Activated CD8-positive, alpha-beta memory T cell treated with anti-CD3 and anti-CD28 coated beads for 36 hours (primary cell): ENCODE data around the gene BAIAP2. TPM values are rescaled to one million over a fixed set of nuclear protein-coding genes. Genes with fewer than 3 reads are reported as not detected.

Experiments
- CTCF ChIA-PET: fragments of 350-600 bp; sonication (Branson Sonifier 250); formaldehyde crosslinking; loops from one replicate; lab custom pipeline; 2021; ENCODE audit warnings: antibody characterized with exemption; lab: Charles Lee
- POLR2A ChIA-PET: fragments of 350-600 bp; sonication (Branson Sonifier 250); formaldehyde crosslinking; loops from one replicate; lab custom pipeline; 2021; ENCODE audit warnings: antibody characterized with exemption; lab: Charles Lee
- total RNA-seq, 2 experiments: library from RNA; stranded (reverse); gene quantifications; one replicate each; pipeline ENCODE4 v1.2.3, GENCODE V29; 2021

BAIAP2 gene
- total RNA-seq, 2 experiments from 2014 or later: 5.8 to 6.3 TPM

DNA sequence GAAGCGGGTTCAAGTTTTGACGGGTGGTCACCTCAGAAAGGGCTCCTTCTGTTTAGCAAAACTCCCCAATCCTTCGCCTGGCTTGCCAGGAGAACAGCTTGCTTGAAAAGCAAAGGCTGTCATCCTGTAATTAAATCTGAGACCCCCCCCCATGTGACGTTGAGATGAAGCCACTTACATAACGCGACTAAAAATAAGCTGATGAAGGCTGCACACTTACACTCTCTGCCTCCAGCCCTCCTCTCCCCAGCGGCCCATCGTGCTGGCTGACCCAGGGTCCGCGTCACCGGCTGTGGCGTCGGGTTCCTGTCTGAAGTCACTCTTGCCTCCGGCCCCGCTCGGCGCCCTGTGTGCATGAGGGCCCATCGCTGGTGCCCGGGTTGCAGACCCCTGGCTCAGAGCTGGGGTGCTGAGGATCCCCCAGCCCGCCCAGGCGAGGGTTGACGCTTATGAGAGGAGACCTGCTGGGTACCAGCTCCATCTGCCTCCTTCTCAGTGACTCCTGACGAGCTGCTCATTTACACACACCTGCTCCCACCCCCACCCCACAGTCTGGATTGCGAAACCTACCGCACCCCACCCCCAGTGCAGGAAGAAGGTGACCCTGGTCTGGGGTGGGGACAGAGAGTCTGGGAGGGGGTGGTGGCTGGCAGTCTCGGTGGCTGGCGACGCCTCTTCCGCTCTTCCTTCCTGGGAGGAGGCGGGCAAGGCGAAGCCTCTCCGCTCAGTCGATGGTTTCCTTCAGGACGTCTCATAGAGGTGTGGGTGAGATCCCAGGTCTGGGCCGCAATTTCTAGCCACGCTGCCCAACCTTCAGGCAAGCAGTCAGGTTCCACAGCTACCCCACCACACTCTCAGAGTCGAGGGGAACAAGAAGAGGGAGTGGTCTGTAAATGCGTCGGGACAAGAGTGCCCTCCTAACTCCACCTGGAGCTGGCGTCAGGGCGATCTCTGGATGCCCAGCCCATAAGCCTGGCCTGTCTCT, 3.1 kb upstream of the BAIAP2 start:
- ChIA-PET CTCF (interaction anchor here (0.8 to 1.5 kb wide), 4 partner anchors 8 to 70 kb away, joined by 3 to 4 read pairs (median 4); no protein-coding TSS in a partner anchor), POLR2A (no interaction called here)

DNA sequence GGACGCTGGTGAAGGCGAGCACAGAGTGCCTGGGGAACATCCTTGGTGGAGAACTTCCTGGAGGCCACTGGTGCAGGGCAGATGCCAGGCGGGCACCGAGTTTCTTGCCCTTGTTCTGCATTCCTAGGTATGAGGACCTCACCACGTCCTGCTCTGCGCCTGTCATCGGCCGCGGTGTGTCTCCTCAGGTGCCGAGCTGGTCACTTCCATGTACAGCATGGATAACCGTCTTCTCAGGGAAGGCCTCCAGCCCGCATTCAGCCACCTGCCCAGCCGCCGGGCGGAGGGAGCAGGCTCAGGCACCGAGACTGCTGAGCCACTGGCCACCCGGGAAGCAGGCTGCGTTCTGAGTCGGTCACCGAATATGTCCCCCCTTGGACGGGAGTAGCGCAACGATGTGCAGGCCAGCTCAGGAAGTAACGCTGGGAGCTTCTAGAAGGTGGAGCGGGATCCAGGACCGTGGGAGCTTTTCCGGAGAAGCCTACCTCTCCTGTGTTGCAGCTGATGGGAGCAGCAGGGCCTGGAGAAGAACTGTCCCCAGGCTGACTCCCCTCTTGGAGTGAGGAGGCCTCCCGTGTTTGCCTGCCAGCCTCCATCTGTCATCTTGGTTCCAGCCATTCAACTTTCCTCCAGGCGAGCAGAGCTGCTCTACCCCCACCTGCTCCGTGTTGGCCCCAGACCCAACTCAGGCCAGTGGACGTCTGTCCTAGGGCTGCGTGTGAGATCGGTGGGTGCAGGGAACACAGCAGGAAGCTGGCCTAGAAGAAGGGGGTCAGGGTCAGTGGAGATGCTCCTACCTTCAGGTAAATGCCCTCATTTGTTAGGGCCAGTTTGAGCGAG, 2.1 kb upstream of the BAIAP2 start:
- ChIA-PET CTCF (interaction anchor here (1.5 kb wide), 2 partner anchors 9 to 69 kb away, joined by 3 to 4 read pairs; no protein-coding TSS in a partner anchor), POLR2A (interaction anchor here (0.8 kb wide), 1 partner anchor 579 kb away, joined by 3 read pairs; no protein-coding TSS in a partner anchor)

DNA sequence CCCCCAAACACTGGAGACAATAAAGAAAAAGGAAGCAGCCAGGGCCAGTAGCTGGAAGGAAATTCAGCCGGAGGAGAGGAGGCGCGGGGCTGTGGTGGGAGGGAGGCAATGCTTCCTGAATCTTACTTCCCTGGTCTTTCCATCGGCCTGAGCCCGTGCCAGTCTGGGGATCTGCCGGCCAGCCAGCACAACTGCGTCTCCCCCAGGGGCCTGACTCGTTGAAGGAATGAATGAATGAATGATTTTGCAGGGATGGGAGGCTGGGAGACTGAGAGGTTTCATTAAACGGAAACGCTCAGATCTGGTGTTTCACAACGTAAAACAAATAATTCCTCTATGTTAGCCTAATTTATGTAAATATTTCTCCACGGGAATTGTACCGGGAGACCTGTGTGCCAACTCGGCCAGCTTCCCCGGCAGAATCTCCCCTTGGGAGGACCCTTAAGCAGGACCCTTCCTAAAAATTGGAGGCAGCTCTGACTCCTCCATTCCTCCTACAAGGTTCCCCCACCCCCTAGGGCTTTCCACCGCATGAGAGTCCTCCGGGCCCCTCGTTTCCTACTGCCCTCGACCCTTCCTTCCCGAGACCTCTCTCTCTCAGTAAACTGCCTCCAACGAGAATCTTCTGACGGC, 1.3 kb upstream of the BAIAP2 start:
- ChIA-PET POLR2A (interaction anchor here (0.8 kb wide), 1 partner anchor 579 kb away, joined by 3 read pairs; no protein-coding TSS in a partner anchor), CTCF (interaction anchor here (1.5 kb wide), 2 partner anchors 10 to 68 kb away, joined by 3 to 4 read pairs; no protein-coding TSS in a partner anchor)

DNA sequence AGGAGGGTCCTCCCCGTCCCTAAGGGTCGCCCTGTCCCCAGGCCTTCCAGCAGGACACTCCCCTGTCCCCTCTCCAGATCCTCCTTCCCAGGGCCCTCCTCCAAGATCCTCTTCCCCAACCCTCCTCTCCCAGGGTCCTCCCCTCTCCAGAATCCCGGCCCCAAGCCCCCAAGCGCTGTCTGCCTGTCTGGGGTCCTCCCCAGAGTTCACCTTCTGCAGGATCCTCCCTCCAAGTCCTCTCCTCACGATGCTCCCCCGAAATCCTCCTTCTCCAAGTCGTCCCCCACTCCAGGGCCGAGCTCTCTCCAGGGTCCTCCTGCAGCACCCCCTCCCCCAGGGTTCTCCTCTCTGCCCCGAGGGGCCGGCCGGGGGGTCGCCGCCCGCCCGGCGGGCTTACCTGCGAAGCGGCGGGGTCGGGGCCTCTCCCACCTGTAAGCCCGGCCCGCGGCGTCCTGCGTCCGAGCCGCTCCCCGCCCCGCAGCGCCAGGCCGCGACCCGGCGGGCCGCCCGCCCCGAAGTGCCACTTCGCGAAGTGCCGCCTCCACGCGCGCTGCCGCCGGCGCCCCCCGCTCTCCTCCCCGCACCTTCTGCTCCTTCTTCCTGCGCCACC, 678 bp upstream of the BAIAP2 start:
- CTCF ChIA-PET: no interaction called here
- POLR2A ChIA-PET: no interaction called here

DNA sequence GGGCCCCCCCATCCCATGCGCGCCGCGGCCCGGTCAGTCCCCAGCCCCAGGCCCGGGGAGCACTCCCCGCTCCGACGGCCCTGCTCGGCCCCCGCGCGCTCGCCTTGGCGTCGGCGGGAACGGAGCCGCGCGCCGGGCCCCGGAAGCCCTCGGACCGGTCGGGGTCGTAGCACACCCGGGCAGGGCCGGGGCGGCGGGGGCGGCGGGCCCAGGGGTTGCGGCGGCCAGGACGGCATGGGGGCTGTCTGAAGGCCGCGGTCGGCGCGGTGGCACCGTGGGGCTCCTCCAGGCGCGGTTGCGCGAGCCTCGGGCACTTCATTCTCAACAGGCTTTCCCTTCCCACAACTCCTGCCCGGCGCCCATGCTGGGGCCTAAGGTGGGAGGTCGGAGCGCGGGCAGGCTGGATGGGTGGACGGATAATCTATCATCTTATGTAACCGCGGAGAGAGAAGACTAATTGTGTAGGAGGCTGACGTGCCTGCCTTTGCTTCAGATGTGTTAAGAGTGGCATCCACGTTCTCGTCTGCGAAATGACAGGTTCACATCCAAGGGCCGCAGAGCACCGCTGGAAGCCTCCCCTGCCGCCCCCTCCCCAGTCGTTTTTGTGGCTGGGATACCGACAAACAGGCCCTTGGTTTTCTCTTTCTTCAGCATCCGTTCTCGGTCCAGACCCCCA, 708 bp downstream of the BAIAP2 start:
- ChIA-PET POLR2A (interaction anchor here (0.6 to 1.0 kb wide), 3 partner anchors 60 to 581 kb away, joined by 4 read pairs; no protein-coding TSS in a partner anchor), CTCF (interaction anchor here (2.1 kb wide), 1 partner anchor 62 kb away, joined by 7 read pairs; no protein-coding TSS in a partner anchor)

DNA sequence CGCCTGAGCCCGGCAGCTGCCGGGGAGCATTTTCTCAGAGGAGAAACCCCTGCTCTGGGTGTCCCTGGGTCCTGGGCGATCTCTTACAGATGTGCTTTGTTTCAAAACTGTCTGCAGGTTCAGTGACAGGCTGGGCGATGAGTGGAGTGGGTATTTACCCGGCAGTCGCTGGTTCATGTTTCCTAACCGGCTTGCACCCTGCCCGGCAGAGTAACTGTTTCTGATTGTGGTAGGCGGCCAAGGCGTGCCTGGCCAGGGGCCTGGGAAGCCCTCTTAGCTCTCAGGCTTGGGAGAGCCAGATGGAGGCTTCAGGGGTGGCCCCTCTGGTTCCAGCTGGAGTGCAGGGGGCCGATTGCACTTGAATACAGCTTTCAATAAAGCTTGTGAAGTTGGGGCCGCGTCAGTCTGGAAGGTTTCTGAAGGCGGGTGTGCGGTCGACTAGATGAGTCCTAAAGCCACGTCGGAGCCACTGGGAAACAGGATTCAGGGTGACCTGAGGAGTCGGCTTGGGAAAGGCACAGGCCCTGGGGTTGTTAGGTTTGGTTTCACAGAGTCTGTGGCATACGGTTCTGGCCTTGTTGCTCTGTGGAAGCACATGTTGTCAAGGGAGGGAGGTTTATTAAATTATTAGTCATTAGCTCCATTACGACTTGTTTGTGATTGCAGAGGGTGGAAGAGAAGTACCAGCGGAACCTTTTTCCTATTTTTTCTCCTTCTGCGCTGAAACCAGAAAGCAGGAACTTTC, 1.4 kb downstream of the BAIAP2 start:
- ChIA-PET POLR2A (interaction anchor here (0.6 kb wide), 1 partner anchor 59 kb away, joined by 4 read pairs; no protein-coding TSS in a partner anchor), CTCF (interaction anchor here (2.1 kb wide), 1 partner anchor 61 kb away, joined by 7 read pairs; no protein-coding TSS in a partner anchor)

DNA sequence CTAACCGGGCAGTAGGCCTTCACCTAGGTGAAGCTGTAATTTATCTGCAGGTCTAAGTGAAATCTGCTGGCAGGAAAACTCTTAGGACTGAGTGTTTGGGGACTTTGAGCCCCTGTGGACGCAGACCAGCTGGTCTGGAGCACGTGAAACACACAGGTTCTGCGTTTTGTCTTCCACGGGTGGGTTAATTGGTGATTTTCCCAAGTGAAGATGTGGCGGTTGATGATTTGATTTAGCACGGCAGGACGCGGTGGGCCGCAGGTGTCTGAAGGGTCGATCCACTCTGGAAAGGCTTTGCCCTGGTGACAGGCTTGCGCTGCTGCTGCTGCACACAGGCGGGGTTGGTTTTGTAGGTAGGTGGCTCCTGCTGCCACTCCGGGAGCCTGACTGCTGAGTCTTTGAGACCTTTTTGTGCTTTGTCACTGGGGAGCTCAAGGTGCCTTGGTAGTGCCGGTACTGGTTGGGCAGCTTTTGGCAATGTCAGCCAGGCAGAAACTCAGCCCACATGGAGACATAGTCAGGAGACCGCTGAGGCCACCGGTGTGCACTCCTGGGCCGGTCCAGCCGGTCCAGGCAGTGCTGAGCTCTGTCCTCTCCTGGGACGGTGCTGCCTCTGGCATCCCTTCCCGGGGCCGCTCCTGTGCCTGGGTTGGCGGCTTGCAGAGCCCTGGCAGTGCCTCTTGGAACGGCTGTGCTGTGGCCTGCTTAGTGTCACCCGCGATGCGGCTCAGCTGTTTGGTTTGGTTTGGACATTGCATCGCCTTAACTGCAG, 2.3 kb downstream of the BAIAP2 start:
- CTCF ChIA-PET: interaction anchor here (2.1 kb wide), 1 partner anchor 60 kb away, joined by 7 read pairs; no protein-coding TSS in a partner anchor
- POLR2A ChIA-PET: no interaction called here

DNA sequence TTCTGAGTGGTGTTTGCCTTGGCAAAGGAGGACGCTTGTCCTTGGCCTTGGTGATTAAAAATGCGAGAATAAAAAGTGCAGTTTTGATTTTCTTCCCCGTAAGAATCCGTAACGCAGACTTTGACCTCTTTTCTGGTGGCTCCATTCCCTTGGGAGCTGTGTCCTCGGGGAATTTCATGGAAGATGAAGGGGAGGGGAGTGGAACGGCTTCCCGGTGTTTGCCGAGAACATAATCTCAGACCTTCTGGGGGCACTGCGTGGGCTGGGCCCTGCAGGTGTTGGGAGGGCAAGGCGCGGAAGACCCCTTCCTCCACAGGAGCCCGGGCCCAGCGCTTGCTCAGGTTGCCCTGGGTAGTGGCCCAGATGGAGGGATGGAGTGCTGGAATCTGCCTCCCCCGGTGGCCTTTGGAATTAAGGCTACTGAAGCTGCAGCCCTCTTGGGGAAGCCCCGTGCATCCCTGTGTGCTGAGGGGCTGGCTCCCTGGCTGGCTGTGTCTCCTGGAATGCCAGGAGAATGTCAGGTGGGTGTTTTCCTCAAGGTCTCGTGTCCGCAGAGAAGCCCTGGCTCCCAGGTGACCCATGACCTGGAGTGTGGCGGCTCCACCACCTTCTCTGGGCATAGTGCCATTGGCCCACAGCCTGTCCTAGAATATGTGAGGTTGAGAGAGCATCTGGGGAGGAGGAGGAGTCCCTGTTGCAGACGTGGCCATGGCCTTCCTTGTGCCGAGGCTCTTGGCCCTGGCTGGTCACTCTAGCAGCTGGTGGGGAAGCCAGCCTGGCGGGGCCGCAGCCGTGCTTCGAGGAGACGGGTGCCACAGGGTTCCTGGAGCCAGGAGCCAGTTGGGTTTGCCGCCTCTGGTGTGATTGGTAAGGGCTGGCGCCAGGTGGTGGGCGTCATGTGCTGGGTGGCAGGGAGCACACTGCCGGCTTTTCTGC, 3.1 kb downstream of the BAIAP2 start:
- POLR2A ChIA-PET: no interaction called here
- CTCF ChIA-PET: interaction anchor here (2.1 kb wide), 1 partner anchor 60 kb away, joined by 7 read pairs; no protein-coding TSS in a partner anchor

DNA sequence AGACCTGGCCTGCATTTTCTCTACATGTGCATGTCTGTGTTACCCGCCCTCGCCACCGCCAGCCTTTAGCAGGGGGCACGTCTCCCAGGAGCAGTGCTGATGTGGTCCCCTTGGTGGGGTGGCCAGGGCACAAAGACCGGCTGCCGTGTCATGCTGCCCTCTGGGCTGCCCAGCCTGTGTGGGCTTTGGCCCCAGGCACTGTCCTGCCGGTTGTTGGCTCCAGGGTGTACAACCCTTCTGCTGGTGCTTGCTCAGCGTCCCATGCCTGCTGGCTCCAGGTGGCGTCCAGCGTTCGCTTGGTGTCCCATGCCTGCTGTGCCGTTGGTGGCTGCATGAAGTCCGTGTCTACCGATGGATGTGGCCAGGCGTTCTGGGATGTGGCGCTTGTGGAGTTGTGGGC, 4.1 kb downstream of the BAIAP2 start:
- CTCF ChIA-PET: no interaction called here
- POLR2A ChIA-PET: no interaction called here

DNA sequence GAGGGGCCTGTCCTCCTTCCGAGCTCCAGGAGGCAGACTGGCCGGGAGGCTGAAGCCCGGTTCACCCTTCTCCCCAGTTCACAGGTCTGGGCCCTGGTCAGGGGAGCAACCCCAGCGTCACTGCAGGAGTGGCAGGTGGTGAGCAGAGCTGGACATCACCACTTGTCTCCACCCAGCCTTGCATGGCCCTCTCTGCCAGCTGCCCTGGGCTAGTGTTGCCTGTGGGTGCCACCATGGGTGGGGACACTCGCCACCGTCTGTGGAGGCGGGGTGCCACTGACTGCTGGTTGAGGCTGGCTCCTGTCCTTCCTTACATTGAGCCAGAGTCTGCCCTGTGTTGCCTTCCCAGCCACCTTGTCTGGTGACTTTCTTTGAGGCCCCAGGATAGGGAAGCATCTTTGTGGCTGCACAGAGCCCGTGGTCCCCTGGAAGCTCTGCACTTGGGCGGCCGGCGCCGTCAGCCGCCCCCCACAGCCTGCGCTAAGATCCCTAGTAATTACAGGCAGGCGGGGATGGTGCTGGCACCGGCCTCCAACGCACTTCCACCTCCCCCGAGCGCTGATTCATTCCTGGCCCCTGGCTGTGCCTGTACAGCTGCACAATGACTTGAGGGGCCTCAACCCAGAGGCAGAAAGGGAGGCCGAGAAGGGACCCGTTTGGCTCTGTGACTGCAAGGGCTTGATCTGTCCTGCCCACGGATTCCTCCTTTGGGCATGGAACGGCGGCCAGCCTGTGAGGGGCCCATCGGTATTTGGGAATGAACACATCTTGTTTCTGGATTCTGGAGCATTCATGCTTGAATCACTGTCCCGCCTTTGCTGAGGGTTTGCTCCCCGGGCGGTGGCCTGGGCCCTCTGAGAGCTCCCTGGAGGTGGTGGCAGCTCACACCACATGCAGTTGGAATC, 5.2 kb downstream of the BAIAP2 start:
- ChIA-PET POLR2A (no interaction called here), CTCF (interaction anchor here (0.7 kb wide), 1 partner anchor 62 kb away, joined by 4 read pairs; no protein-coding TSS in a partner anchor)

DNA sequence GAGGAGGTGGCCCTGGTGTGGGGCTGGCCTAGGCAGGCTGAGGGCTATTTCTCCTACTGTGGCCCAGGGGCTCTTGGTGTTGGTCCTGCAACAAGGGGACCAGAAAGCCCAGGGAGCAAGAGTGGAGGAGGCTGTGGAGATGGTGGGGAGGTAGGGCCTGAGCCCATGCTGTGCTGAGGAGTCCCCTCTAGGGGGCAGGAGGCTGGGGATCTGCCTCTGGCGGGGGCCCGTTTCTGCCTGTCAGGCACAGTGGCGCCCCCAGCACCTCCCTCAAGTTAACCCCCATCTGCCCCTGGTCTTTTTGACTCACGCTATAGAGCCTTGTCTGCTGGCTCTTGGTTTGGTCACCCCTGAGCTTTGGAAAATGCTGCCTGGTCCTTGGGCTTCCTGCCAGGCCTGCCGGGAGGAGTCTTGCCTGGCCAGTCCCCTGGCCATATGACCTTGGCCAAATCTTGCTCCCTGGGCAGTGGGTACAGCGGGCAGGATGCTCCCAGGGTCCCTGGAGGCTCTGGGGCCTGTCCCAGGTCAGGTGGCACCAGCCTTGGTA, 5.9 kb downstream of the BAIAP2 start:
- POLR2A ChIA-PET: no interaction called here
- CTCF ChIA-PET: interaction anchor here (0.7 kb wide), 1 partner anchor 61 kb away, joined by 4 read pairs; no protein-coding TSS in a partner anchor

DNA sequence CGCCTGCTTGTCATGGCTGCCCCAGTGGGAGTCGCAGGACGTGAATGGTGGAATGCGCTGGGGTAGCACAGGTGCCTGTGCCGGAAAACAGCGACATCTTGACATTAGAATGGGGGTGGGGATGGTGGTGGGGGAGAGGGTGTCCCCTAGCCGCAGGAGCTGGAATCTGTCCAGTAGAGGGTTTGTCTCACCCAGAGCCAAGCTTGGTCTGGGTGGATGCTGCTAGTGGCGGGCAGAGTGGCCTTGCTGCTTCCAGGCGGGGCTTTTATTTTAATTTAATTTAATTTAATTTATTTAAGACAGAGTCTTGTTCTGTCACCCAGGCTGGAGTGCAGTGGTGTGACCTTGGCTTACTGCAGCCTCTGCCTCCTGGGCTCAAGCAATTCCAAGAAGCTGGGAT, 7.7 kb downstream of the BAIAP2 start:
- POLR2A ChIA-PET: no interaction called here
- CTCF ChIA-PET: no interaction called here

DNA sequence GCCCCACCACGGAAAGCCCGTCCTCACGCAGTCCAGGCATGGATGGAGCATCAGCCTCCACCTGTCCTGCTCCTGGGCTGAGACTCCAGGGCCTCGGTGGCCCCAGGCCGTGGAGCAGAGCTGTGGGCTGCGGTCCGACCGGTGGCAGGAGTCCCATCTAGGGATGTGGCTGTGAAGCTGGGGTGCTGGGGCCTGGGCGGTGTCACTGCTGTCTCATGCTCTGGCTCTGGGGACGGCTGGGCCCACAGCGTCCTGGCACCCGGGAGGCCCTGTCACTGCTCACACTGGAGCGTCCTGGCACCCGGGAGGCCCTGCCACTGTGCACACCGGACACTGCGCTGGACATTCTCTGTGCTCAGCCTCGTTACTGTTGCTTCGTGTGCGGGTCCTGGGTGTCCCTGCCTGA, 8.4 kb downstream of the BAIAP2 start:
- CTCF ChIA-PET: no interaction called here
- POLR2A ChIA-PET: no interaction called here
